Mesenchymal stem cell (in vitro differentiated cells and primary cell): ENCODE measurements around the gene TEAD4.
A peak's percentile ranks its signal among the peaks of the same experiment; 100 is the strongest.

ENCODE experiments used
- DNase-seq: peaks from one replicate; pipeline ENCODE4 v3.0.0-alpha.2; 2013
- H2AFZ ChIP-seq: one replicate; pipeline ENCODE4 v1.6.1; 2013; ENCODE audit warnings: low read depth, mild to moderate bottlenecking, control low read depth, inconsistent platforms, low read length, moderate library complexity
- H2AK5ac ChIP-seq: 2 replicates; pipeline ENCODE4 v1.6.1; 2013; ENCODE audit warnings: low read length, moderate library complexity, mild to moderate bottlenecking, inconsistent platforms; ENCODE audit not compliant: severe bottlenecking
- H2BK120ac ChIP-seq: one replicate; pipeline ENCODE4 v1.6.1; 2013; ENCODE audit warnings: low read depth, mild to moderate bottlenecking, inconsistent platforms, low read length, moderate library complexity
- H2BK12ac ChIP-seq, 2 experiments: one replicate each; pipeline ENCODE4 v1.6.1; 2013; ENCODE audit warnings: inconsistent platforms in 2 of 2, low read length in 2 of 2, mild to moderate bottlenecking in 2 of 2, moderate library complexity in 2 of 2, control low read depth in 1 of 2
- H2BK15ac ChIP-seq: one replicate; pipeline ENCODE4 v1.6.1; 2013; ENCODE audit warnings: mild to moderate bottlenecking, low read depth, inconsistent platforms; ENCODE audit not compliant: poor library complexity, severe bottlenecking
- H2BK5ac ChIP-seq: 2 replicates; pipeline ENCODE4 v1.6.1; 2013; ENCODE audit warnings: low read depth, mild to moderate bottlenecking, low read length, control low read depth, inconsistent platforms; ENCODE audit not compliant: poor library complexity, severe bottlenecking
- H3K14ac ChIP-seq, 2 experiments: one replicate each; pipeline ENCODE4 v1.6.1; 2013; ENCODE audit warnings: inconsistent platforms in 2 of 2, low read length in 2 of 2, control low read depth in 1 of 2, mild to moderate bottlenecking in 1 of 2, moderate library complexity in 1 of 2
- H3K18ac ChIP-seq, 2 experiments: one replicate each; pipeline ENCODE4 v1.6.1; 2013; ENCODE audit warnings: inconsistent platforms in 2 of 2, low read length in 2 of 2, control low read depth in 1 of 2, low read depth in 1 of 2, mild to moderate bottlenecking in 1 of 2
- H3K23ac ChIP-seq, 2 experiments: one replicate each; pipeline ENCODE4 v1.6.1; 2013; ENCODE audit warnings: inconsistent platforms in 2 of 2, low read length in 2 of 2, mild to moderate bottlenecking in 2 of 2, moderate library complexity in 2 of 2, control low read depth in 1 of 2
- H3K27ac ChIP-seq: 2 replicates; pipeline ENCODE4 v1.5.1; 2013; ENCODE audit warnings: mild to moderate bottlenecking, moderate library complexity, low read length, control low read depth, inconsistent platforms; ENCODE audit not compliant: poor library complexity, severe bottlenecking
- H3K27me3 ChIP-seq, 2 experiments: 2 replicates each; pipeline versions ENCODE4 v1.6.1 to v1.7.0; 2013; ENCODE audit warnings: low read length in 2 of 2, mild to moderate bottlenecking in 2 of 2, moderate library complexity in 2 of 2, control low read depth in 1 of 2, inconsistent platforms in 1 of 2; ENCODE audit not compliant: control insufficient read depth in 1 of 2, insufficient read depth in 1 of 2
- H3K36me3 ChIP-seq, 2 experiments: 2 replicates each; pipeline versions ENCODE4 v1.6.1 to v1.7.0; 2013; ENCODE audit warnings: low read length in 2 of 2, control low read depth in 1 of 2, inconsistent platforms in 1 of 2, low read depth in 1 of 2, mild to moderate bottlenecking in 1 of 2; ENCODE audit not compliant: insufficient read depth in 2 of 2, control insufficient read depth in 1 of 2
- H3K4ac ChIP-seq, 2 experiments: one replicate each; pipeline ENCODE4 v1.6.1; 2013; ENCODE audit warnings: inconsistent platforms in 2 of 2, low read length in 2 of 2, mild to moderate bottlenecking in 2 of 2, moderate library complexity in 2 of 2, control low read depth in 1 of 2, low read depth in 1 of 2
- H3K4me1 ChIP-seq: 2 replicates; pipeline ENCODE4 v1.6.1; 2013; ENCODE audit warnings: low read depth, low read length, control low read depth; ENCODE audit not compliant: control insufficient read depth, insufficient read depth
- H3K4me2 ChIP-seq: 2 replicates; pipeline ENCODE4 v1.6.1; 2013; ENCODE audit warnings: low read length, mild to moderate bottlenecking, inconsistent platforms; ENCODE audit not compliant: poor library complexity, severe bottlenecking
- H3K4me3 ChIP-seq, 2 experiments: 2 replicates each; pipeline versions ENCODE4 v1.5.1 to v1.7.0; 2013; ENCODE audit warnings: low read length in 2 of 2, mild to moderate bottlenecking in 2 of 2, control low read depth in 1 of 2, low read depth in 1 of 2; ENCODE audit not compliant: insufficient read depth in 1 of 2
- H3K79me1 ChIP-seq: replicated peaks from 2 replicates; pipeline ENCODE4 v1.6.1; 2013; ENCODE audit warnings: mild to moderate bottlenecking, control low read depth, low read length, inconsistent platforms; ENCODE audit not compliant: poor library complexity, severe bottlenecking
- H3K9ac ChIP-seq: 2 replicates; pipeline ENCODE4 v1.7.0; 2013; ENCODE audit warnings: mild to moderate bottlenecking, low read length, moderate library complexity
- H3K9me3 ChIP-seq: 2 replicates; pipeline ENCODE4 v1.7.0; 2013; ENCODE audit warnings: mild to moderate bottlenecking, low read length; ENCODE audit not compliant: control insufficient read depth
- H4K8ac ChIP-seq: one replicate; pipeline ENCODE4 v1.6.1; 2013; ENCODE audit warnings: inconsistent platforms, mild to moderate bottlenecking, low read length, moderate library complexity
- H4K91ac ChIP-seq: one replicate; pipeline ENCODE4 v1.6.1; 2013; ENCODE audit warnings: mild to moderate bottlenecking, low read length, inconsistent platforms
- WGBS: methylation state at CpG from one replicate; pipeline ENCODE4 v1.1.7; 2013; ENCODE audit warnings: mixed read lengths; 5-methylcytosine and 5-hydroxymethylcytosine counted together

TEAD4 gene

DNA sequence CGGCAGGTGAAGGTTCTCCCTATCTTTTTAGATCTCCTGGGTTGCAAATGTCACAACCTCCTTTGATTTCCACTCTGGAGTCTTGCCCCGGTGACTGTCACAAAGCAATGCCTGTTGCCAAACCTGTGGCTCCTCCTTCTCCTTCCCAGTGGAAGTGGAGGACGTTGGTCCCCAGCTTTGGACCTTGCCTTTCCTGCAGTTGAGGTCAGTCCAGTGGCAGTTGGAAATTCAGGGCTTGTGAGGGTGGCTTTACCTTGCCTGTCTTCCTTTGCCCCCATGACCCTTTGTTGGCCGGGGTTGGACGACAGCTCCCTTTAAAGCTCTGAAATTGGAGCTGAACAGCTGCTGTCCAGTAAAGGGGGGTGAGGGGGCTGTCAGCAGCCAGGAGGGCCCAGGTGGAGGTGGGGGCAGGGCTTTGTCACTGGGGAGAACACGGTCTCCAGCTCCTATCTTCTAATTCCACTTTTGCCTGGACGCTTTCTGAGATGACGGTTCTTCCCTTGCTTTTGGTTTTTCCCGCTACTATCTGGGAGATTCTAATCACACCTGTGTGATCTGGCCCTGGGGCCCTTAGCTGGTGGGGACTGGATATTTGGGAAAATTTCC, 4.1 kb downstream of the TEAD4 start:
- Histone ChIP-seq H4K91ac (peak overlapping the region; percentile 64), H3K4ac (no peak overlapping the region), H3K27ac (no peak overlapping the region), H3K9ac (no peak overlapping the region), H3K18ac (peak overlapping the region; percentile 72 to 73), H3K4me3 (no peak overlapping the region), H3K4me2 (no peak overlapping the region), H3K14ac (no peak overlapping the region), H3K4me1 (peaks cover 31% of the 10 kb centered on the region), H2BK120ac (peak overlapping the region; percentile 77), H3K27me3 (no peaks in the 10 kb centered on the region), H2BK15ac (no peak overlapping the region), H4K8ac (peak overlapping the region; percentile 83), H2AK5ac (no peak overlapping the region), H3K36me3 (no peaks in the 10 kb centered on the region), H2BK5ac (no peak overlapping the region), H3K23ac (no peak overlapping the region), H3K9me3 (no peaks in the 10 kb centered on the region), H2BK12ac (no peak overlapping the region), H2AFZ (no peak overlapping the region), H3K79me1 (peaks cover 11% of the 10 kb centered on the region)
- DNase-seq: peak; percentile 22
- WGBS: 38% methylated on average over 8 of the region's 9 CpGs

DNA sequence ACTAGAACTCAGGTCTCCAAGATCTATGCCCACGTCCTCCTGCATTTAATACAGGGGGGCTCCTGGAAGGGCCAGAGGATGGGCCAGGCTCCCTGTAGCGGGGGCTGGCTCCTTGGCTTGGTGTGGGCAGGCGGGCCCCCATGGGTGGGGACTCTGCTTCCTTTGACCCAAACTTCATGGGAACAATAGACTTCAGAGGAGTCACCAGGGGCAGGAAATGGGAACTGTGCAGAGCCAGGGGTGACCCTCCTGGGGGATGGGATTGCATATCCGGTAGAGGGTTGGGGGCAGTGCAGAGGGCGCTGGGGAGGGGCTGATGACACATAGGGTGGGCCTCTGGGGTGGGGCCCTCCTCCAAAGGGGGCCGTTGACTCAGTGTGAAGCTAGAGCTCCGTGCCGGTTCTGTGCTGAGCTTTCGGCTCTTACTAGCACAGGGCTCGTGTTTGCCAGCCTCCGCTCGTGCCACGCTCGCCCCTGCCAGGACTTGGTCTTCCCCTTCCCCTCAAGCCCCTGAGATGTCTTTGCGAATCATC, 4.6 kb downstream of the TEAD4 start:
- no peak overlapping the region for H3K23ac ChIP-seq
- H2BK12ac ChIP-seq: peak overlapping the region; percentile 29 to 91
- peak overlapping the region; percentile 77 for H2BK120ac ChIP-seq
- H3K4me1 ChIP-seq: peaks cover 28% of the 10 kb centered on the region
- DNase-seq: peak; percentile 43
- peaks cover 14% of the 10 kb centered on the region for H3K79me1 ChIP-seq
- H3K9me3 ChIP-seq: no peaks in the 10 kb centered on the region
- H3K18ac ChIP-seq: peak overlapping the region; percentile 72 to 86
- no peak overlapping the region for H3K27ac ChIP-seq
- H2AK5ac ChIP-seq: no peak overlapping the region
- peak overlapping the region; percentile 12 for H4K91ac ChIP-seq
- WGBS: 20% methylated on average over 15 of the region's 15 CpGs
- peak overlapping the region; percentile 48 for H2AFZ ChIP-seq
- H2BK15ac ChIP-seq: peak overlapping the region; percentile 70
- no peaks in the 10 kb centered on the region for H3K36me3 ChIP-seq
- H3K9ac ChIP-seq: no peak overlapping the region
- H3K27me3 ChIP-seq: no peaks in the 10 kb centered on the region
- H4K8ac ChIP-seq: peak overlapping the region; percentile 83
- H3K14ac ChIP-seq: peak overlapping the region in 1 of 2 experiments; percentile 68
- no peak overlapping the region for H2BK5ac ChIP-seq
- H3K4me3 ChIP-seq: no peak overlapping the region
- H3K4ac ChIP-seq: peak overlapping the region; percentile 44 to 86
- no peak overlapping the region for H3K4me2 ChIP-seq

DNA sequence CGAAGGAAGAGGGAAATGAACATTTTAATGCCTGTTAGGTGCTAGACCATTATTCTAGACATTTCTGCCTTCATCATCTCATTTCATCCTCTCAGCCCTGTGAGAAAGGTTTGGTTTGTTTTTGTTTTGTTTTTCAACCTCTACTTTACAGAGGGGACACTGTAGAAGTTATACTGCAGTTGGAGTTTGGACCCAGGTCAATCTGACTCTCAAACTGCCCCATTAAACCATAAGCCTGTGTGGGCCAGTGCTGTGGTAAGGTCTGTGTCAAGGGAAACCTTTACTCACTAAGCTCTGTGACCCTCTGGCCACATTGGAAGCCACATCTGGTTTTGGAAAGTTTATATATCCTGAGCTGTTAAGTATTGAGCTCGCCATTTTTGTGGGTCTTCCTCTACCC, 8.5 kb downstream of the TEAD4 start:
- H4K8ac ChIP-seq: peak overlapping the region; percentile 43
- H2AFZ ChIP-seq: no peak overlapping the region
- H2BK5ac ChIP-seq: no peak overlapping the region
- no peak overlapping the region for H3K27ac ChIP-seq
- H3K9me3 ChIP-seq: no peaks in the 10 kb centered on the region
- H3K27me3 ChIP-seq: no peaks in the 10 kb centered on the region
- WGBS: 100% methylated on average over 1 of the region's 2 CpGs
- no peak overlapping the region for H2AK5ac ChIP-seq
- H3K79me1 ChIP-seq: peaks cover 32% of the 10 kb centered on the region
- peaks cover 0 to 10% of the 10 kb centered on the region in 2 experiments for H3K36me3 ChIP-seq
- no peak overlapping the region for H4K91ac ChIP-seq
- no peak overlapping the region for H3K4me2 ChIP-seq
- no peak overlapping the region for H3K14ac ChIP-seq
- H3K4me3 ChIP-seq: no peak overlapping the region
- H3K18ac ChIP-seq: no peak overlapping the region
- peaks cover 20% of the 10 kb centered on the region for H3K4me1 ChIP-seq
- no peak overlapping the region for H2BK12ac ChIP-seq
- H2BK120ac ChIP-seq: no peak overlapping the region
- DNase-seq: no peak
- no peak overlapping the region for H3K9ac ChIP-seq
- no peak overlapping the region for H3K4ac ChIP-seq
- H3K23ac ChIP-seq: no peak overlapping the region
- H2BK15ac ChIP-seq: no peak overlapping the region

DNA sequence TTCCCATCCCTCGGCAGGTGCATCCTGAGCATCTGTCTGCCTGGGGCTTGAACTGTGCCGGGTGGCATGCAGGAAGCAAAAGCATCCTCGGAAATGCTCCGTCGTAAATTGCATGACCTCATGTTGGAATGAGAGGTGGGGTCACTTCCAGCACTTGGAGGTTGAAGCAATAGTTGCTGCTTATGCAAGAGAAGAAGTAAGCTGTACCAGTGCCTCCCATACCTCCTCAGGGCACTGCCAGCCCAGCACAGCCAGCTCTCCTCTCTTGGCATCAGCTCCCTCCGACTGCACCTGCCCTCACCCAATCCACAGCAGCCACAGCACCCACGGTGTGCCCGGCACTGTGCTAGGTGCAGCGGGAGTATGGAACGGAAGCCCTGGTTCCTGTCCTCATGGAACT, 11.5 kb downstream of the TEAD4 start:
- H2BK15ac ChIP-seq: no peak overlapping the region

More for the DNA sequence above, 11.5 kb downstream of the TEAD4 start:
- Histone ChIP-seq H3K14ac (peak overlapping the region in 1 of 2 experiments; percentile 19), H3K4me1 (peaks cover 10% of the 10 kb centered on the region), H3K4ac (no peak overlapping the region), H2BK120ac (no peak overlapping the region), H3K9ac (no peak overlapping the region), H2AK5ac (no peak overlapping the region), H3K9me3 (no peaks in the 10 kb centered on the region), H3K36me3 (peaks cover 0 to 15% of the 10 kb centered on the region in 2 experiments), H3K4me2 (no peak overlapping the region), H4K8ac (peak overlapping the region; percentile 10), H3K18ac (peak overlapping the region in 1 of 2 experiments; percentile 7), H4K91ac (peak overlapping the region; percentile 43), H2AFZ (no peak overlapping the region), H2BK12ac (no peak overlapping the region), H3K27me3 (no peaks in the 10 kb centered on the region), H2BK5ac (no peak overlapping the region), H3K4me3 (no peak overlapping the region), H3K79me1 (peaks cover 39% of the 10 kb centered on the region), H3K23ac (no peak overlapping the region), H3K27ac (no peak overlapping the region)
- 60% methylated on average over 10 of the region's 10 CpGs for WGBS
- DNase-seq: peak; percentile 43
